K562 (cell line): ENCODE results near the gene MSH3.

Experiments
- CEBPB ChIP-seq: fragments of 450-650 bp; IDR thresholded peaks from 2 replicates; pipeline ENCODE4 v1.6.1; 2016; ENCODE audit warnings: missing genetic modification characterization, missing compliant biosample characterization
- NFYB ChIP-seq: IDR thresholded peaks from 2 replicates; pipeline ENCODE4 v1.6.1; 2011; ENCODE audit warnings: mild to moderate bottlenecking, moderate library complexity; ENCODE audit not compliant: insufficient read length; ENCODE audit errors: extremely low read depth
- PCBP1 ChIP-seq: fragments of 200-400 bp; formaldehyde crosslinking; IDR thresholded peaks from 2 replicates; pipeline ENCODE4 v1.6.1; 2018; ENCODE audit warnings: mild to moderate bottlenecking, low read depth, low read length; ENCODE audit not compliant: poor library complexity, severe bottlenecking
- POLR3G ChIP-seq: IDR thresholded peaks from 2 replicates; pipeline ENCODE4 v1.6.1; 2011; ENCODE audit not compliant: insufficient read length, insufficient replicate concordance; ENCODE audit errors: extremely low read depth
- SREBF1 ChIP-seq: fragments of 150-350 bp; IDR thresholded peaks from 2 replicates; pipeline ENCODE4 v1.6.1; 2014; ENCODE audit warnings: antibody characterized with exemption, low read depth, low read length, borderline replicate concordance
- ZNF589 ChIP-seq: fragments of 200-800 bp; sonication (Bioruptor generic); IDR thresholded peaks from 2 replicates; pipeline ENCODE4 v1.6.1; 2016; ENCODE audit warnings: low read depth, missing genetic modification characterization, missing compliant biosample characterization
- ZSCAN29 ChIP-seq: fragments of 450-650 bp; IDR thresholded peaks from 2 replicates; pipeline ENCODE4 v1.6.1; 2017

DNA sequence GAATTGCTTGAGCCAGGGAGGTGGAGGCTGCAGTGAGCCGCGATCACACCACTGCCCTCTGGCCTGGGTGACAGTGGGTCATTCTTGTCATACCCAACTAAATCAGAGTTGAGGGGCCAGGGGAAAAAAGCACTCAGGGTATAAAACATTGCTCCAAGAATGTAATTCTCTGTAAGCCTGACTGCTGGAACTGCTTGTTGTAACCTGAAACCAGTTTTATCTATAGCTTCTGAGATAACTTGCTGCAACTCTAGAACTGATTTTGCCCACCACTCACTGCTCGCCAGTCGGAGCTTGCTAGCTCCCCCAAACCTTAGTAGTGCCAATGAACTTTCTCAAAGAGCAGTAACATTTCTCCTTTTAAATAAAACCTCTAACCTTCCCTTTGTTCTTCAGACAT, 9.6 kb upstream of the MSH3 start:
- TF ChIP-seq ZSCAN29 (no peak), SREBF1 (no peak), NFYB (no peak), PCBP1 (no peak), POLR3G (no peak), CEBPB (tag) (no peak), ZNF589 (CRISPR knock-in tag) (no peak)
